HepG2 (cell line): ENCODE results near the gene CHM. TPM values are rescaled to one million over a fixed set of nuclear protein-coding genes. Genes with fewer than 3 reads are reported as not detected.
A peak's percentile ranks its signal among the peaks of the same experiment; 100 is the strongest.

ENCODE experiments used
- ATAC-seq: fragments of 200-7000 bp; cut with Tn5 transposase; 3 replicates; pipeline ENCODE4 v1.9.1; 2020; ENCODE audit warnings: mild to moderate bottlenecking, moderate library complexity
- BruUV-seq: library from RNA; stranded (reverse); fragments of 400-500 nt; replicated peaks from 2 replicates; lab custom pipeline; 2021; lab: Mats Ljungman, UMichigan
- CTCF ChIA-PET: fragments of 300-600 bp; formaldehyde crosslinking; extraction: SDS; loops from one replicate; lab custom pipeline; 2021; ENCODE audit warnings: low total read pairs, inconsistent platforms, low intra/inter-chr PET ratio; lab: Yijun Ruan, JAX
- POLR2A ChIA-PET: fragments of 350-600 bp; sonication (Branson Sonifier 250); formaldehyde crosslinking; loops from one replicate; lab custom pipeline; 2020; ENCODE audit warnings: antibody characterized with exemption, inconsistent platforms; lab: Yijun Ruan, JAX
- DNase-seq: peaks from one replicate; pipeline ENCODE4 v3.0.0-alpha.2; 2015; ENCODE audit warnings: low spot score
- FAIRE-seq: peaks from 3 replicates; lab custom pipeline; 2011; peaks lifted over from hg19 to GRCh38; lab: Jason Lieb, UNC
- H2AFZ ChIP-seq: one replicate; pipeline ENCODE4 v1.6.1; 2011; ENCODE audit warnings: low read length, inconsistent platforms
- H3K27ac ChIP-seq: fragments of 300-600 bp; 3 replicates; pipeline ENCODE4 v1.8.0; 2011; ENCODE audit warnings: mixed run types, mild to moderate bottlenecking, mixed read lengths, low read length, inconsistent platforms; ENCODE audit not compliant: insufficient read depth; ENCODE audit errors: extremely low read length
- H3K27me3 ChIP-seq, 2 experiments: fragments of 200-600 bp in 1 of 2; 2 replicates in 1 of 2; 3 replicates in 1 of 2; pipeline versions ENCODE4 v1.6.0 to v1.8.0; 2011; ENCODE audit warnings: low read length in 2 of 2, mild to moderate bottlenecking in 2 of 2, moderate library complexity in 2 of 2, inconsistent platforms in 1 of 2; ENCODE audit not compliant: insufficient read depth in 2 of 2, control insufficient read depth in 1 of 2
- H3K36me3 ChIP-seq, 2 experiments: fragments of 200-600 bp in 1 of 2; replicated peaks in 1 of 2; 2 replicates in 1 of 2; 3 replicates in 1 of 2; pipeline versions ENCODE4 v1.5.1 to v1.8.0; 2011; ENCODE audit warnings: low read length in 2 of 2, inconsistent platforms in 1 of 2; ENCODE audit not compliant: insufficient read depth in 2 of 2, control insufficient read depth in 1 of 2
- H3K4me1 ChIP-seq: 2 replicates; pipeline ENCODE4 v1.5.1; 2012; ENCODE audit warnings: low read length, inconsistent platforms; ENCODE audit not compliant: insufficient read depth
- H3K4me2 ChIP-seq: 2 replicates; pipeline ENCODE4 v1.6.0; 2011; ENCODE audit warnings: low read depth, low read length, inconsistent platforms
- H3K4me3 ChIP-seq, 3 experiments: fragments of 200-600 bp in 1 of 3; sonication (generic), shearing (Covaris generic) in 1 of 3; replicated peaks in 1 of 3; 2 replicates each; pipeline ENCODE4 v1.5.1; 2011 to 2016; ENCODE audit warnings: low read length in 3 of 3, inconsistent platforms in 2 of 3, low read depth in 2 of 3, mild to moderate bottlenecking in 2 of 3, control low read depth in 1 of 3, mixed read lengths in 1 of 3; ENCODE audit not compliant: insufficient read depth in 1 of 3
- H3K79me2 ChIP-seq: one replicate; pipeline ENCODE4 v1.6.1; 2011; ENCODE audit warnings: low read length, inconsistent platforms; ENCODE audit not compliant: insufficient read depth
- H3K9ac ChIP-seq: 2 replicates; pipeline ENCODE4 v1.6.0; 2011; ENCODE audit warnings: mild to moderate bottlenecking, low read depth, low read length, inconsistent platforms; ENCODE audit not compliant: insufficient read depth
- H3K9me3 ChIP-seq: 2 replicates; pipeline ENCODE4 v1.5.1; 2012; ENCODE audit warnings: mild to moderate bottlenecking, low read length
- H4K20me1 ChIP-seq: 2 replicates; pipeline ENCODE4 v1.6.0; 2011; ENCODE audit warnings: inconsistent platforms, mild to moderate bottlenecking, low read length, moderate library complexity; ENCODE audit not compliant: insufficient read depth
- CEBPB ChIP-seq: IDR thresholded peaks from 2 replicates; pipeline ENCODE4 v1.6.1; 2011; ENCODE audit warnings: low read depth, low read length, improper control_type of control experiment, borderline replicate concordance
- KAT7 ChIP-seq: IDR thresholded peaks from 2 replicates; pipeline ENCODE4 v1.6.1; 2018; ENCODE audit warnings: borderline replicate concordance, missing compliant biosample characterization
- RAD21 ChIP-seq: fragments of 450-650 bp; formaldehyde crosslinking; IDR thresholded peaks from 2 replicates; pipeline ENCODE4 v1.5.0; 2020; ENCODE audit warnings: mild to moderate bottlenecking
- ZNF564 ChIP-seq: sonication (generic); formaldehyde crosslinking; IDR thresholded peaks from 2 replicates; pipeline ENCODE4 v1.8.1; 2023; ENCODE audit warnings: mild to moderate bottlenecking, missing genetic modification reagents
- ZNF839 ChIP-seq: sonication (generic); formaldehyde crosslinking; IDR thresholded peaks from 2 replicates; pipeline ENCODE4 v1.4.0; 2020; ENCODE audit warnings: missing genetic modification reagents, mild to moderate bottlenecking, borderline replicate concordance
- WGBS: methylation state at CpG from one replicate; pipeline ENCODE4 v1.1.6; 2017; ENCODE audit warnings: low lambda C conversion rate; 5-methylcytosine and 5-hydroxymethylcytosine counted together
- in situ Hi-C: cut with HindIII; loops from 2 replicates; pipeline ENCODE4 v1.10.0; 2017; ENCODE audit warnings: low pct_unique_long_range_greater_than_20kb; ENCODE audit not compliant: extremely low pct_ligation_motif_present
- intact Hi-C: fragments of 100-400 bp; cut with micrococcal nuclease; formaldehyde crosslinking; loops from one replicate; pipeline ENCODE4 v1.10.0; 2022; ENCODE audit not compliant: unreplicated experiment
- polyA plus RNA-seq, 8 experiments: library from polyadenylated mRNA; depleted of rRNA in 3 of 8; stranded (reverse) in 7 of 8; unstranded in 1 of 8; fragments of >200 nt; fragmentation: Illumina TruSeq in 4 of 8; extraction: Trizol in 4 of 8; gene quantifications; 2 replicates each; pipeline versions ENCODE4 v1.2.1 to v1.2.3, GENCODE V29; 2011 to 2016; ENCODE audit warnings: low read depth in 4 of 8, missing spikeins in 1 of 8, mixed read lengths in 1 of 8; ENCODE audit not compliant: insufficient read depth in 1 of 8
- total RNA-seq, 5 experiments: library from RNA; depleted of rRNA; stranded (reverse); fragments of >200 nt; fragmentation: Illumina TruSeq; extraction: Trizol; gene quantifications; 2 replicates each; pipeline ENCODE4 v1.2.3, GENCODE V29; 2016; ENCODE audit warnings: low read depth in 1 of 5
- TF ChIP-seq, protein P1 (sequence below), 2 experiments: fragments of 450-650 bp in 1 of 2; sonication (generic) in 1 of 2; formaldehyde crosslinking in 1 of 2; IDR thresholded peaks; 2 replicates each; pipeline versions ENCODE4 v1.6.1 to v1.8.0; 2016 to 2022; ENCODE audit warnings: antibody characterized with exemption in 1 of 2, mild to moderate bottlenecking in 1 of 2, missing genetic modification reagents in 1 of 2
- TF ChIP-seq, protein P2 (sequence below): sonication (generic); formaldehyde crosslinking; IDR thresholded peaks from 2 replicates; pipeline ENCODE4 v1.9.0; 2021; ENCODE audit warnings: missing genetic modification reagents, mild to moderate bottlenecking, borderline replicate concordance

CHM gene
- total and polyA plus RNA-seq, 2 of the 13 experiments (the other 11 are each of a cell fraction or from before 2014, with no cell fraction given) = 15.1 to 15.5 TPM

- in situ Hi-C loops = no loop called here
Measured at GRCh38 chrX:86078650-86079049, 31.3 kb upstream of the CHM start.

GRCh38 chrX:86066998-86067397 lies 19.6 kb upstream of the CHM start:
- Histone ChIP-seq H4K20me1 (no peaks in the 10 kb centered on the region), H3K36me3 (no peaks in the 10 kb centered on the region), H3K27ac (no peak overlapping the region), H3K79me2 (no peaks in the 10 kb centered on the region), H3K4me2 (no peak overlapping the region), H2AFZ (no peak overlapping the region), H3K4me1 (no peaks in the 10 kb centered on the region), H3K9me3 (no peaks in the 10 kb centered on the region), H3K4me3 (no peak overlapping the region), H3K9ac (no peak overlapping the region), H3K27me3 (no peaks in the 10 kb centered on the region)
- no peak for FAIRE-seq
- ChIA-PET POLR2A (no interaction called here), CTCF (interaction anchor here (1.9 kb wide), 1 partner anchor 216 kb away, joined by 7 read pairs; no protein-coding TSS in a partner anchor)
- 32% methylated on average over 3 of the region's 4 CpGs for WGBS
- peak; percentile 83 for ATAC-seq
- peak; percentile 40 for DNase-seq
- in situ Hi-C loops (loop anchor here (25.0 kb wide), 1 partner anchor 205 kb away; no protein-coding TSS in a partner anchor), intact Hi-C loops (loop anchor here (1.0 to 10.0 kb wide), 3 partner anchors 142 to 452 kb away; no protein-coding TSS in a partner anchor)
- BruUV-seq = no TSS peak
- TF ChIP-seq KAT7 (CRISPR knock-in tag) (no peak), ZNF839 (CRISPR knock-in tag) (no peak), RAD21 (0 out of 2 replicates have a peak, but pooled peaks have one; percentile 20)
- TF ChIP-seq, protein P1, sequence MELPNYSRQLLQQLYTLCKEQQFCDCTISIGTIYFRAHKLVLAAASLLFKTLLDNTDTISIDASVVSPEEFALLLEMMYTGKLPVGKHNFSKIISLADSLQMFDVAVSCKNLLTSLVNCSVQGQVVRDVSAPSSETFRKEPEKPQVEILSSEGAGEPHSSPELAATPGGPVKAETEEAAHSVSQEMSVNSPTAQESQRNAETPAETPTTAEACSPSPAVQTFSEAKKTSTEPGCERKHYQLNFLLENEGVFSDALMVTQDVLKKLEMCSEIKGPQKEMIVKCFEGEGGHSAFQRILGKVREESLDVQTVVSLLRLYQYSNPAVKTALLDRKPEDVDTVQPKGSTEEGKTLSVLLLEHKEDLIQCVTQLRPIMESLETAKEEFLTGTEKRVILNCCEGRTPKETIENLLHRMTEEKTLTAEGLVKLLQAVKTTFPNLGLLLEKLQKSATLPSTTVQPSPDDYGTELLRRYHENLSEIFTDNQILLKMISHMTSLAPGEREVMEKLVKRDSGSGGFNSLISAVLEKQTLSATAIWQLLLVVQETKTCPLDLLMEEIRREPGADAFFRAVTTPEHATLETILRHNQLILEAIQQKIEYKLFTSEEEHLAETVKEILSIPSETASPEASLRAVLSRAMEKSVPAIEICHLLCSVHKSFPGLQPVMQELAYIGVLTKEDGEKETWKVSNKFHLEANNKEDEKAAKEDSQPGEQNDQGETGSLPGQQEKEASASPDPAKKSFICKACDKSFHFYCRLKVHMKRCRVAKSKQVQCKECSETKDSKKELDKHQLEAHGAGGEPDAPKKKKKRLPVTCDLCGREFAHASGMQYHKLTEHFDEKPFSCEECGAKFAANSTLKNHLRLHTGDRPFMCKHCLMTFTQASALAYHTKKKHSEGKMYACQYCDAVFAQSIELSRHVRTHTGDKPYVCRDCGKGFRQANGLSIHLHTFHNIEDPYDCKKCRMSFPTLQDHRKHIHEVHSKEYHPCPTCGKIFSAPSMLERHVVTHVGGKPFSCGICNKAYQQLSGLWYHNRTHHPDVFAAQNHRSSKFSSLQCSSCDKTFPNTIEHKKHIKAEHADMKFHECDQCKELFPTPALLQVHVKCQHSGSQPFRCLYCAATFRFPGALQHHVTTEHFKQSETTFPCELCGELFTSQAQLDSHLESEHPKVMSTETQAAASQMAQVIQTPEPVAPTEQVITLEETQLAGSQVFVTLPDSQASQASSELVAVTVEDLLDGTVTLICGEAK (IDR thresholded peaks at IDR 0.05) = no peak
- TF ChIP-seq, protein P1 (CRISPR knock-in tag; IDR thresholded peaks at IDR 0.05) = no peak
- TF ChIP-seq, protein P2, sequence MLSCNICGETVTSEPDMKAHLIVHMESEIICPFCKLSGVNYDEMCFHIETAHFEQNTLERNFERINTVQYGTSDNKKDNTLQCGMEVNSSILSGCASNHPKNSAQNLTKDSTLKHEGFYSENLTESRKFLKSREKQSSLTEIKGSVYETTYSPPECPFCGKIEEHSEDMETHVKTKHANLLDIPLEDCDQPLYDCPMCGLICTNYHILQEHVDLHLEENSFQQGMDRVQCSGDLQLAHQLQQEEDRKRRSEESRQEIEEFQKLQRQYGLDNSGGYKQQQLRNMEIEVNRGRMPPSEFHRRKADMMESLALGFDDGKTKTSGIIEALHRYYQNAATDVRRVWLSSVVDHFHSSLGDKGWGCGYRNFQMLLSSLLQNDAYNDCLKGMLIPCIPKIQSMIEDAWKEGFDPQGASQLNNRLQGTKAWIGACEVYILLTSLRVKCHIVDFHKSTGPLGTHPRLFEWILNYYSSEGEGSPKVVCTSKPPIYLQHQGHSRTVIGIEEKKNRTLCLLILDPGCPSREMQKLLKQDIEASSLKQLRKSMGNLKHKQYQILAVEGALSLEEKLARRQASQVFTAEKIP (CRISPR knock-in tag) = no peak

More at GRCh38 chrX:86078650-86079049, 31.3 kb upstream of the CHM start:
- no peak overlapping the region for H3K4me2 ChIP-seq
- H3K9me3 ChIP-seq = no peaks in the 10 kb centered on the region; the same call in 1 of the 2 replicates
- POLR2A ChIA-PET = no interaction called here
- no peak overlapping the region for H3K27ac ChIP-seq
- H3K9ac ChIP-seq = no peak overlapping the region
- CTCF ChIA-PET = no interaction called here
- ATAC-seq = no peak
- H3K36me3 ChIP-seq = no peaks in the 10 kb centered on the region
- intact Hi-C loops = no loop called here
- BruUV-seq = no TSS peak
- H3K4me1 ChIP-seq = no peaks in the 10 kb centered on the region
- no peak overlapping the region for H3K4me3 ChIP-seq
- H4K20me1 ChIP-seq = no peaks in the 10 kb centered on the region
- H3K27me3 ChIP-seq = no peaks in the 10 kb centered on the region
- no peaks in the 10 kb centered on the region for H3K79me2 ChIP-seq
- WGBS = 23% methylated on average over 5 of the region's 5 CpGs
- TF ChIP-seq CEBPB (peak; percentile 62; the same call in 1 of the 2 replicates), ZNF564 (no peak)
- TF ChIP-seq, all 625 proteins: peak for 1
- H2AFZ ChIP-seq = no peak overlapping the region
- DNase-seq = no peak
- no peak for FAIRE-seq
